CD4-positive, alpha-beta T cell (primary cell): ENCODE data around the gene ZBTB22. TPM values are rescaled to one million over a fixed set of nuclear protein-coding genes. Genes with fewer than 3 reads are reported as not detected.
"Not testable (repeated sequence)": the region's sequence is repeated elsewhere in the genome, so short reads cannot be mapped to it uniquely, and the experiment has no call there.

ENCODE experiments used
- ATAC-seq: fragments of 200-7000 bp; cut with Tn5 transposase; one replicate; pipeline ENCODE4 v1.10.0; 2022; ENCODE audit warnings: mild to moderate bottlenecking; ENCODE audit not compliant: poor library complexity
- CTCF ChIA-PET: fragments of 350-600 bp; sonication (Branson Sonifier 250); formaldehyde crosslinking; loops from one replicate; lab custom pipeline; 2021; ENCODE audit warnings: antibody characterized with exemption, inconsistent platforms; lab: Charles Lee
- POLR2A ChIA-PET: fragments of 350-600 bp; sonication (Branson Sonifier 250); formaldehyde crosslinking; loops from one replicate; lab custom pipeline; 2021; ENCODE audit warnings: antibody characterized with exemption, inconsistent platforms; lab: Charles Lee
- DNase-seq, 14 experiments: peaks; one replicate each; pipeline ENCODE4 v3.0.0-alpha.2; 2013 to 2020; ENCODE audit warnings: mixed read lengths in 2 of 14
- H3K27ac ChIP-seq, 2 donors: one replicate each; pipeline versions ENCODE4 v1.5.1 to v1.7.0; 2013; ENCODE audit warnings: low read length in 2 of 2, low read depth in 1 of 2, mild to moderate bottlenecking in 1 of 2
- H3K27me3 ChIP-seq, 2 experiments: 1 replicate in 1 of 2; 2 replicates in 1 of 2; pipeline versions ENCODE4 v1.6.1 to v1.7.0; 2013; ENCODE audit warnings: low read length in 2 of 2, control low read depth in 1 of 2, mild to moderate bottlenecking in 1 of 2, moderate library complexity in 1 of 2; ENCODE audit not compliant: insufficient read depth in 2 of 2, control insufficient read depth in 1 of 2
- H3K36me3 ChIP-seq: one replicate; pipeline ENCODE4 v1.6.1; 2013; ENCODE audit warnings: low read length, control low read depth; ENCODE audit not compliant: insufficient read depth
- H3K4me1 ChIP-seq: one replicate; pipeline ENCODE4 v1.6.1; 2013; ENCODE audit warnings: low read length, control low read depth; ENCODE audit not compliant: insufficient read depth
- H3K4me3 ChIP-seq: one replicate; pipeline ENCODE4 v1.5.1; 2013; ENCODE audit warnings: mild to moderate bottlenecking, low read length, moderate library complexity
- H3K9me3 ChIP-seq, 2 experiments: 1 replicate in 1 of 2; 2 replicates in 1 of 2; pipeline versions ENCODE4 v1.6.1 to v1.7.0; 2013; ENCODE audit warnings: low read length in 2 of 2, mild to moderate bottlenecking in 2 of 2, control low read depth in 1 of 2, moderate library complexity in 1 of 2; ENCODE audit not compliant: control insufficient read depth in 1 of 2, insufficient read depth in 1 of 2
- H3K27ac Mint-ChIP-seq: one replicate; pipeline ENCODE4 v1.8.0; 2020; ENCODE audit warnings: mixed read lengths
- H3K27me3 Mint-ChIP-seq: one replicate; pipeline ENCODE4 v1.8.0; 2021; ENCODE audit warnings: mixed read lengths
- H3K36me3 Mint-ChIP-seq: one replicate; pipeline ENCODE4 v1.8.0; 2021; ENCODE audit warnings: low read depth, mixed read lengths
- H3K4me1 Mint-ChIP-seq: one replicate; pipeline ENCODE4 v1.8.0; 2021; ENCODE audit warnings: low read depth, mixed read lengths
- H3K4me3 Mint-ChIP-seq: one replicate; pipeline ENCODE4 v1.8.0; 2020; ENCODE audit warnings: mild to moderate bottlenecking, mixed read lengths
- H3K9me3 Mint-ChIP-seq: one replicate; pipeline ENCODE4 v1.8.0; 2020; ENCODE audit warnings: mixed read lengths
- CTCF ChIP-seq: fragments of 200-600 bp; IDR thresholded peaks from one replicate; pipeline ENCODE4 v1.8.0; 2022; ENCODE audit warnings: antibody characterized with exemption, mild to moderate bottlenecking
- intact Hi-C, 2 experiments: fragments of 100-400 bp; cut with DNase I in 1 of 2; cut with micrococcal nuclease in 1 of 2; formaldehyde crosslinking; loops; one replicate each; pipeline versions ENCODE4 v1.15.1 to v1.9.0; 2023 to 2025; cut with DNase I, micrococcal nuclease
- polyA plus RNA-seq, 2 donors: library from polyadenylated mRNA; unstranded; fragments of 120-200 nt; gene quantifications; one replicate each; pipeline ENCODE4 v1.2.1, GENCODE V29; 2013
- total RNA-seq, 174 experiments: library from RNA in 2 of 174; stranded (reverse) in 2 of 174; gene quantifications; one replicate each; pipeline ENCODE4 v1.2.3 and lab custom pipeline; 2021 to 2026

ZBTB22 gene
- 10 to 100 TPM; 11.6 to 13.6 TPM for total RNA-seq
- polyA plus RNA-seq (2013, experiment 1 of 2), result 21.2 TPM
- polyA plus RNA-seq (2013, experiment 2 of 2), result 20.9 TPM
- 7.1 to 59.4 (median 29.9) reads per million in 172 experiments for total RNA-seq (lab: John Stamatoyannopoulos, UW)

- Histone ChIP-seq H3K27me3 (no peaks in the 10 kb centered on the region), H3K27ac (peak within 1 kb of the TSS; percentile 81 to 86), H3K4me1 (peaks cover 75% of the 10 kb centered on the region), H3K9me3 (no peaks in the 10 kb centered on the region), H3K4me3 (peak within 1 kb of the TSS; percentile 67), H3K36me3 (peaks cover 37% of the 10 kb centered on the region)
- no peaks in the 10 kb centered on the region for H3K27me3 Mint-ChIP-seq
- H3K9me3 Mint-ChIP-seq, result no peaks in the 10 kb centered on the region
- TF ChIP-seq CTCF, result no peak
- H3K27ac Mint-ChIP-seq, result peak within 1 kb of the TSS; percentile 94
- peaks cover 95% of the 10 kb centered on the region for H3K4me1 Mint-ChIP-seq
- peak within 1 kb of the TSS; percentile 100 for H3K4me3 Mint-ChIP-seq
- CTCF ChIA-PET, result interaction anchor here (0.6 to 1.9 kb wide), 8 partner anchors 19 to 108 kb away, joined by 3 to 12 read pairs (median 4); partner anchors contain the start of genes KIFC1, PFDN6, RGL2 and RPS18
- ATAC-seq (peak; percentile 64), DNase-seq (peak; percentile 90 to 98 (median 95))
- POLR2A ChIA-PET, result interaction anchor here (0.6 to 3.5 kb wide), 27 partner anchors 10 to 1666 kb away, joined by 3 to 155 read pairs (median 4); partner anchors contain the start of genes B3GALT4, BAG6, CUTA and PFDN6
- intact Hi-C loops, result loop anchor here (1.0 kb wide), 4 partner anchors 19 to 109 kb away; partner anchors contain the start of gene KIFC1 (in 1 of the 2)
- H3K36me3 Mint-ChIP-seq, result peaks cover 83% of the 10 kb centered on the region
Measured at GRCh38 chr6:33317669-33318425, at the start of gene ZBTB22. TSS of gene ZBTB22 (minus strand) at chr6:33317744. CDS start at chr6:33316916, 828 bp downstream.

- H3K27me3 ChIP-seq, result no peaks in the 10 kb centered on the region
- TF ChIP-seq CTCF, result no peak
- CTCF ChIA-PET, result interaction anchor here (0.6 to 1.1 kb wide), 2 partner anchors 141 to 646 kb away, joined by 3 to 5 read pairs; no protein-coding TSS in a partner anchor
- H3K9me3 ChIP-seq, result no peaks in the 10 kb centered on the region
- no peaks in the 10 kb centered on the region for H3K4me1 Mint-ChIP-seq
- no peaks in the 10 kb centered on the region for H3K36me3 Mint-ChIP-seq
- H3K9me3 Mint-ChIP-seq, result no peaks in the 10 kb centered on the region
- H3K36me3 ChIP-seq, result no peaks in the 10 kb centered on the region
- H3K4me3 Mint-ChIP-seq, result no peak overlapping the region
- H3K4me3 ChIP-seq, result no peak overlapping the region
- no peaks in the 10 kb centered on the region for H3K27me3 Mint-ChIP-seq
- intact Hi-C loops, result no loop called here
- no peaks in the 10 kb centered on the region for H3K4me1 ChIP-seq
- H3K27ac ChIP-seq, result no peak overlapping the region
- H3K27ac Mint-ChIP-seq, result no peak overlapping the region
- POLR2A ChIA-PET, result interaction anchor here (1.2 kb wide), 1 partner anchor 23 kb away, joined by 3 read pairs; no protein-coding TSS in a partner anchor
- ATAC-seq, result no peak
- DNase-seq, result no peak
Measured at GRCh38 chr6:33367009-33367714, 49.6 kb upstream of the ZBTB22 start.

- H3K4me3 Mint-ChIP-seq, H3K9me3 ChIP-seq, CTCF ChIA-PET, H3K27me3 Mint-ChIP-seq, H3K36me3 Mint-ChIP-seq, H3K27ac ChIP-seq, intact Hi-C loops, POLR2A ChIA-PET, H3K27me3 ChIP-seq, ATAC-seq, H3K27ac Mint-ChIP-seq, H3K36me3 ChIP-seq, H3K4me1 Mint-ChIP-seq, DNase-seq, H3K4me1 ChIP-seq, H3K4me3 ChIP-seq, H3K9me3 Mint-ChIP-seq: not testable (repeated sequence)
Measured at GRCh38 chr6:33365206-33365971, 47.8 kb upstream of the ZBTB22 start.

GRCh38 chr6:33364475-33365205, 47.1 kb upstream of the ZBTB22 start:
- intact Hi-C loops, H3K27ac ChIP-seq, ATAC-seq, H3K36me3 Mint-ChIP-seq, CTCF ChIA-PET, H3K27me3 ChIP-seq, H3K4me1 Mint-ChIP-seq, H3K4me3 ChIP-seq, H3K27me3 Mint-ChIP-seq, H3K27ac Mint-ChIP-seq, H3K9me3 ChIP-seq, H3K9me3 Mint-ChIP-seq, DNase-seq, H3K36me3 ChIP-seq, H3K4me1 ChIP-seq, H3K4me3 Mint-ChIP-seq: not testable (repeated sequence)
- POLR2A ChIA-PET, result interaction anchor here (0.6 kb wide), 2 partner anchors 202 to 1158 kb away, joined by 3 read pairs; no protein-coding TSS in a partner anchor
